Neural crest cell (in vitro differentiated cells): ENCODE results near the gene FCMR. TPM values are rescaled to one million over a fixed set of nuclear protein-coding genes. Genes with fewer than 3 reads are reported as not detected.
A peak's percentile ranks its signal among the peaks of the same experiment; 100 is the strongest.

ENCODE experiments used
- DNase-seq: peaks from one replicate; pipeline ENCODE4 v3.0.0; 2021; ENCODE audit warnings: low read depth, mixed read lengths, low spot score
- H3K27ac Mint-ChIP-seq: one replicate; pipeline ENCODE4 v1.8.0; 2021; ENCODE audit warnings: mild to moderate bottlenecking, mixed read lengths; ENCODE audit not compliant: unreplicated experiment
- H3K27me3 Mint-ChIP-seq: 2 replicates; pipeline ENCODE4 v1.8.0; 2021; ENCODE audit warnings: low read depth, mild to moderate bottlenecking, mixed read lengths
- H3K36me3 Mint-ChIP-seq: 2 replicates; pipeline ENCODE4 v1.8.0; 2021; ENCODE audit warnings: low read depth, mild to moderate bottlenecking, mixed read lengths
- H3K4me1 Mint-ChIP-seq: 2 replicates; pipeline ENCODE4 v1.8.0; 2021; ENCODE audit warnings: mixed read lengths
- H3K4me3 Mint-ChIP-seq: one replicate; pipeline ENCODE4 v1.8.0; 2021; ENCODE audit warnings: mild to moderate bottlenecking, mixed read lengths
- H3K9me3 Mint-ChIP-seq: 2 replicates; pipeline ENCODE4 v1.8.0; 2021; ENCODE audit warnings: mixed read lengths
- CTCF ChIP-seq: fragments of 200-600 bp; sonication (generic); conservative IDR thresholded peaks from 2 replicates; pipeline ENCODE4 v1.5.0; 2021; ENCODE audit warnings: antibody characterized with exemption, mild to moderate bottlenecking
- total RNA-seq: library from RNA; stranded (reverse); gene quantifications from 2 replicates; pipeline ENCODE4 v1.2.1, GENCODE V29; 2021

FCMR gene
- total RNA-seq, 1 donor from 2014 or later = not detected

GRCh38 chr1:206908038-206908437, 13.7 kb downstream of the FCMR start:
- no peak for DNase-seq
- Mint-ChIP-seq H3K9me3 (no peaks in the 10 kb centered on the region), H3K36me3 (no peaks in the 10 kb centered on the region), H3K27me3 (peaks cover 83% of the 10 kb centered on the region), H3K4me1 (no peaks in the 10 kb centered on the region), H3K4me3 (peak overlapping the region; percentile 45), H3K27ac (no peak overlapping the region)
- TF ChIP-seq CTCF = no peak

GRCh38 chr1:206907304-206907991, 14.3 kb downstream of the FCMR start:
- H3K27ac Mint-ChIP-seq = no peak overlapping the region
- no peaks in the 10 kb centered on the region for H3K4me1 Mint-ChIP-seq
- no peak for DNase-seq
- H3K36me3 Mint-ChIP-seq = no peaks in the 10 kb centered on the region
- peak; percentile 30 for TF ChIP-seq CTCF
- H3K9me3 Mint-ChIP-seq = no peaks in the 10 kb centered on the region
- peaks cover 77% of the 10 kb centered on the region for H3K27me3 Mint-ChIP-seq
- H3K4me3 Mint-ChIP-seq = no peak overlapping the region

DNA sequence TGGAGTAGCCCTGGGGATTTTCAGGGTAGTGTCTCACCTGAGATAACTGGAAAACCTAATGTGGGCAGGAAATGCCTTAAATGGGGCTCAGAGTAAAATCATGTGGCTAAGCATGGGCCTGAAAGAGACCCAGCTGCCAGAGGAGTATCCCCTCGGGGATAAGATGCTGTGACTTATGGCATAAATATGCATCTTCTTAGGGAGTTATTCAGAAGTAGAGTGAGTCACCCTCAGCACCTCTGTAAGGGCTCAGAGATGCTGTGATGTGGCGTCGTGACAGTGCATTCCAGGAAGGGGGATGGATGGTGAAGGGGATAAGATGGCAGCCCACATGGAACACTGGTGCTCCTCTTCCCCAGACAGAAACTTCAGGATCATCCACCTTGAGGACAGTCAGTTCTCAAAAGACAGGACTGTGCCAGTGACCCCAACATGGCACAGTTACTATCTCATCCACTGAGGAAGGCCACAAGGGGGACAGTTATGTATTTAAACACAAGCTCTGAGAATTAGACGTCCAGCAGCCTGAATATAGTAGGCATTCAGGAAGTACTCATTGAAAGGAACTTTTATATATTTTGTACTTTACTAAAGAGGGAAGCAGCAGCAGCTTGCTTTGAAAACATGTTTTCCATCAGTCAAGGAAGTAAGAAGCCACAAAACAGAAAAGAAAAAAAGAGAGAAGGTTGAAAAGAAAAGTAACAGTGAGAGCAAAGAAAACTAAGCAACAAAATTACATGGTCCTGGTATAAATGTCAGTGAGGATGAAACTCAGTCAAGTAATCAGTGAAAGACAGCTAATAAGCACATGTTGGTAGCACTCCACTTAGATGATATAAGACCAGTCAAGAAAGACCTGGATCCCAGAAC, 16.2 kb downstream of the FCMR start:
- Mint-ChIP-seq H3K27me3 (peaks cover 62% of the 10 kb centered on the region), H3K9me3 (no peaks in the 10 kb centered on the region), H3K27ac (no peak overlapping the region)

DNA sequence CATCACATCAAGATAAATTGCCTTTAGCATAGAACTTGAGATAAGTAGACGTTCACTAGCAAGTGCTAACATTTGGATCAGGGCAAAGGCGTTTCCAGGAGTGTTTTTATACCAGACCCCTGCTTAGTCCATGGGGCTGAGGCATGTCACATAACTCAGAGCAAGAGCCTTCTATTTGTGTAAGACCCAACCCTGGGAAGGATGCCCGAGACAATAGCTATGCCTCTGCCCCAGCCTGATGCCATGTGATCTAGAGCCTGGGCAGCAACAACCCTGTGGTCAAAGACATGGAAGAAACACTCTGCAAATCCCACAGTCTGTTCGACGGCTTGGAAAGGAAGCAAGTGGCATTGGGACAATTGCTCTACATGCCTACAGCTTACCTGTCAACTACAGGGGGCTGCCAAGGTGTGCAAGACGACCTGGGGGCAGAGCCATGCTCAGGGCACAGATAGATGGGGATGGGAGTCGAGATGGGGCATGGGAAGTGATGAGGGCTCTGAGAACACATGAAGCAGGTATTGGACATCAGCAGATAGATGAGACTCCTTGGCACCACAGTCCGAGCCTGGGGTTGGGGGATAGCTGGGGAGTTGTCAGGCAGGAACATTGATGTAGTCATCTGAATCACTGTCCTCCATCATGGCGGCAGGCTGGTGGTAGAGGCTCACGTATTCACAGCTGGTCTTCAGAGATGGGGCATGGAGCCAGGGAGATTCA, 17.2 kb downstream of the FCMR start:
- Mint-ChIP-seq H3K36me3 (no peaks in the 10 kb centered on the region), H3K27ac (no peak overlapping the region), H3K9me3 (no peaks in the 10 kb centered on the region), H3K4me3 (no peak overlapping the region), H3K4me1 (no peaks in the 10 kb centered on the region), H3K27me3 (peaks cover 53% of the 10 kb centered on the region)
- TF ChIP-seq CTCF = no peak
- no peak for DNase-seq

More for the DNA sequence above, 16.2 kb downstream of the FCMR start:
- H3K4me1 Mint-ChIP-seq = no peaks in the 10 kb centered on the region
- H3K4me3 Mint-ChIP-seq = no peak overlapping the region
- no peak for DNase-seq
- TF ChIP-seq CTCF = no peak
- no peaks in the 10 kb centered on the region for H3K36me3 Mint-ChIP-seq

DNA sequence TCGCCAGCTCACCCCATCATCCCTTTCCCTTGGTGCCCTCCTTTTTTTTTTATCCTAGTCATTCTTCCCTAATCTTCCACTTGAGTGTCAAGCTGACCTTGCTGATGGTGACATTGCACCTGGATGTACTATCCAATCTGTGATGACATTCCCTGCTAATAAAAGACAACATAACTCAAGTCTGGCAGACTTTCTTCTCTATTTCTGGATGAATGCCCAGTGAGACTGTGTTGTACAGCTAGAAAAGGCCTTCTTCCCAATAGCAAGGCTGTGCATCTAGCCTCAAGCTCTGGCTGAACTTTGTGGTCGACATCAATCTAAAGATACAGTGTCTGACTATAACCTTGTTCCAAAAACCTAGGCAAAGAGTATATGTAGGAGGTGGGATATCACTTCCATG, 18.1 kb downstream of the FCMR start:
- no peak for DNase-seq
- Mint-ChIP-seq H3K27ac (no peak overlapping the region), H3K36me3 (no peaks in the 10 kb centered on the region), H3K9me3 (no peaks in the 10 kb centered on the region), H3K27me3 (peaks cover 47% of the 10 kb centered on the region), H3K4me1 (no peaks in the 10 kb centered on the region), H3K4me3 (no peak overlapping the region)
- no peak for TF ChIP-seq CTCF
